Activated CD4-positive, CD25-positive, alpha-beta regulatory T cell treated with anti-CD3 and anti-CD28 coated beads, Interleukin-2, amount 50 U/mL, for 72 hours (primary cell): ENCODE results near the gene ATP6V0E1.

Experiments
- DNase-seq: peaks from one replicate; pipeline ENCODE4 v3.0.0; 2021

ATP6V0E1 gene

GRCh38 chr5:172983542-172984243 lies at the start of gene ATP6V0E1:
Gene ATP6V0E1, plus strand, starts transcription at chr5:172983771. Its CDS starts 90 bp downstream, at chr5:172983861.
- peak; percentile 98 for DNase-seq

- no peak for DNase-seq
Measured at GRCh38 chr5:172935096-172935495, 48.5 kb upstream of the ATP6V0E1 start.

GRCh38 chr5:172936401-172936800 lies 47.2 kb upstream of the ATP6V0E1 start:
- DNase-seq: no peak

GRCh38 chr5:172939071-172939470 lies 44.5 kb upstream of the ATP6V0E1 start:
- no peak for DNase-seq

GRCh38 chr5:172939611-172940267 lies 43.8 kb upstream of the ATP6V0E1 start:
- no peak for DNase-seq

- DNase-seq: no peak
Measured at GRCh38 chr5:172940268-172941066, 43.1 kb upstream of the ATP6V0E1 start.

- DNase-seq: no peak
Measured at GRCh38 chr5:172941067-172941516, 42.5 kb upstream of the ATP6V0E1 start.

GRCh38 chr5:172942556-172942955 lies 41.0 kb upstream of the ATP6V0E1 start:
- DNase-seq: no peak

GRCh38 chr5:172943283-172943841 lies 40.2 kb upstream of the ATP6V0E1 start:
- DNase-seq: no peak

- DNase-seq: no peak
Measured at GRCh38 chr5:172943906-172944305, 39.7 kb upstream of the ATP6V0E1 start.

- no peak for DNase-seq
Measured at GRCh38 chr5:172944741-172945140, 38.8 kb upstream of the ATP6V0E1 start.

- no peak for DNase-seq
Measured at GRCh38 chr5:172945151-172945550, 38.4 kb upstream of the ATP6V0E1 start.

- DNase-seq: no peak
Measured at GRCh38 chr5:172946146-172946545, 37.4 kb upstream of the ATP6V0E1 start.

GRCh38 chr5:172949426-172949825 lies 34.1 kb upstream of the ATP6V0E1 start:
- no peak for DNase-seq

GRCh38 chr5:172950176-172950965 lies 33.2 kb upstream of the ATP6V0E1 start:
- no peak for DNase-seq

- no peak for DNase-seq
Measured at GRCh38 chr5:172951371-172952033, 32.1 kb upstream of the ATP6V0E1 start.

- DNase-seq: no peak
Measured at GRCh38 chr5:172952034-172952511, 31.5 kb upstream of the ATP6V0E1 start.

GRCh38 chr5:172953776-172954675 lies 29.5 kb upstream of the ATP6V0E1 start:
- DNase-seq: no peak

- no peak for DNase-seq
Measured at GRCh38 chr5:172954751-172955159, 28.8 kb upstream of the ATP6V0E1 start.

GRCh38 chr5:172956228-172956627 lies 27.3 kb upstream of the ATP6V0E1 start:
- DNase-seq: no peak

- DNase-seq: no peak
Measured at GRCh38 chr5:172956936-172957335, 26.6 kb upstream of the ATP6V0E1 start.
